Natural killer cell treated with Interleukin-12 subunit alpha and Interleukin-12 subunit beta and Interleukin-15 and Interleukin-18, amount 100 ng/mL, for 72 hours (primary cell): Measurements from ENCODE around the gene FIBP. TPM values are rescaled to one million over a fixed set of nuclear protein-coding genes. Genes with fewer than 3 reads are reported as not detected.

Experiments
- ATAC-seq, 2 donors: fragments of 150-1000 bp; cut with Tn5 transposase in 1 of 2; sonication (Bioruptor Pico), chemical (Tn5 transposase) in 1 of 2; 2 replicates each; pipeline ENCODE4 v1.10.0; 2021
- DNase-seq: peaks from one replicate; pipeline ENCODE4 v3.0.0; 2022; ENCODE audit warnings: low spot score
- H3K27ac Mint-ChIP-seq, 2 donors: 1 replicate in 1 of 2; 2 replicates in 1 of 2; pipeline ENCODE4 v1.8.0; 2022; ENCODE audit warnings: mixed read lengths in 2 of 2, mild to moderate bottlenecking in 1 of 2, moderate library complexity in 1 of 2
- H3K27me3 Mint-ChIP-seq, 2 donors: 1 replicate in 1 of 2; 2 replicates in 1 of 2; pipeline ENCODE4 v1.8.0; 2022; ENCODE audit warnings: mixed read lengths in 2 of 2
- H3K36me3 Mint-ChIP-seq: one replicate; pipeline ENCODE4 v1.8.0; 2022; ENCODE audit warnings: mixed read lengths
- H3K4me1 Mint-ChIP-seq, 2 donors: 1 replicate in 1 of 2; 2 replicates in 1 of 2; pipeline ENCODE4 v1.8.0; 2022; ENCODE audit warnings: low read depth in 2 of 2, mixed read lengths in 2 of 2, mild to moderate bottlenecking in 1 of 2
- H3K4me3 Mint-ChIP-seq: one replicate; pipeline ENCODE4 v1.8.0; 2022; ENCODE audit warnings: mixed read lengths
- H3K9me3 Mint-ChIP-seq: 2 replicates; pipeline ENCODE4 v1.8.0; 2022; ENCODE audit warnings: mixed read lengths
- total RNA-seq, 2 donors: library from RNA; stranded (reverse); gene quantifications; one replicate each; pipeline ENCODE4 v1.2.3, GENCODE V29; 2022

FIBP gene
- total RNA-seq, 2 donors from 2014 or later, result 76.6 to 157 TPM

DNA sequence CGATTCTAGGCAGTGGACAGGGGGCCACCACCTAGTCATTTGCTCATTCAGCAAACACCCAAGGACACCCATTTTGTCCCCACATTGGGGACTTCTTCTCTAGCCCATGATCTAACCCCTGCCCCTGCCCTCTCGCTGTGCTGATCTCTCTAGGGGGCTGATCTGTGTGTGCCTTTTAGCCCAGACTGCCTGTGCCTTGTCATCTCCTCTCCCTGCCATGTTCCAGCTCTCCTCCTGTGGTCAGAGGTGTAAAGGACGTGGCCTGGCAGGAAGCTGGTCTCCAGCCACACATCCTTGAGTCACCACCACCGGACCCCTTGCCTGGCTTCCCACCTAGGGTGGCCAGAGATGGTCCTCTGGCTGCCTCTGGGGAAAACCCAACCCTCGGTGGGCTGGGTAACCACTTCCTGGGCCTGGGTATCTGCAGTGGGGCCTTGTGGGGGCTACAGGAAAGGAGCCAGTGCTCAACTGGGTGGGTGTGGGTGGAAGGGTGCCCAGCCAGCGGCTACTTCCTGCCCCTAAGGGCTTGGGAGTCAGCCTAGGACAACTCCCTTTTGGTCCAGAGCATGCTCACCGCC, 7.3 kb downstream of the FIBP start:
- Mint-ChIP-seq H3K36me3 (no peaks in the 10 kb centered on the region), H3K27ac (peak overlapping the region; percentile 98), H3K27me3 (no peaks in the 10 kb centered on the region), H3K9me3 (no peaks in the 10 kb centered on the region), H3K4me1 (peaks cover 45 to 66% of the 10 kb centered on the region in 2 donors), H3K4me3 (peak overlapping the region; percentile 88)
- peak; percentile 85 for DNase-seq
- peak; percentile 75 to 77 for ATAC-seq

GRCh38 chr11:65880027-65880426, 8.2 kb downstream of the FIBP start:
- Mint-ChIP-seq H3K27me3 (no peaks in the 10 kb centered on the region), H3K4me1 (peaks cover 45 to 64% of the 10 kb centered on the region in 2 donors), H3K4me3 (peak overlapping the region; percentile 88), H3K36me3 (no peaks in the 10 kb centered on the region), H3K9me3 (no peaks in the 10 kb centered on the region), H3K27ac (peak overlapping the region; percentile 98)
- ATAC-seq (no peak), DNase-seq (no peak)

GRCh38 chr11:65879617-65880016, 8.7 kb downstream of the FIBP start, which contains the start of gene CTSW:
CTSW (plus strand) TSS chr11:65879837; CDS start chr11:65879855, 18 bp downstream.
- Mint-ChIP-seq H3K9me3 (no peaks in the 10 kb centered on the region), H3K27me3 (no peaks in the 10 kb centered on the region), H3K27ac (peak within 1 kb of the TSS; percentile 98), H3K4me3 (peak within 1 kb of the TSS; percentile 88), H3K4me1 (peaks cover 41 to 61% of the 10 kb centered on the region in 2 donors), H3K36me3 (no peaks in the 10 kb centered on the region)
- ATAC-seq, result peak; percentile 50 to 79
- peak; percentile 78 for DNase-seq

DNA sequence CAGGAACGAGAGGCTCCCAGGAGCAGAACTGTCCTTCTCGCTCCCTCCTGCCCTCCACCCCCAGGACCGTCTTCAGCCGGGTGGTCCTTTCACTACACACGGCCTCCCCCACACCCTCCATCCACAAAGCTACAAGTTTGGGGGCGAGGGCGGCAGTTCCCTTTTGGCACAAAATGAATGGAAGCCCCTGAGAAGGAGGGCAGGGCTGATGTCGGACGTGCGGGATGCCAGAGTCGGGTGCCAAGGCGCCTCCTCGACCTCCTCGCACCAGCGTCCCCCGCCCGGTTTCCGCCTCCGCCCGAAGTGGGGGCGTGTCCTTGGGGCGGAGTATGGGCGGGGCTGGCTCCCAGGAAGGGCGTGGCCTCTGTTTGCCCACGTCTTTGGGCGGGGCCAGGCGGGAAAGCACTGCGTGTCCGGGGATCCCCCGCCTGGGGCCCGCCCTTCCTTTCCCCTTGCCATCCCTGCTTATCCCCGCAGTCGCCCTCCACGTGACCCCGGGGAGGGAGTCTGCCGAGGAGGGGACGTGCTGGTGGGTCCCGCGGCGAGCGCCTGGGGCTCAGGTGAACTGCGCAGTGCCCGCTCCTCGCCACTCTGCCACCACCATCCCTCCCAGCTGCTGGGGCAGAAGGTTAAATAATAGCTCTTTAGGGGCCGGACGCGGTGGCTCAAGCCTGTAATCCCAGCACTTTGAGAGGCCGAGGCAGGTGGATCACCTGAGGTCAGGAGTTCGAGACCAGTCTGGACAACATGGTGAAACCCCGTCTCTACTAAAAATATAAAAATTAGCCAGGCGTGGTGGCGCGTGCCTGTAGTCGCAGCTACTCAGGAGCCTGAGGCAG, 14.7 kb downstream of the FIBP start:
- Mint-ChIP-seq H3K27ac (peak overlapping the region; percentile 79 to 91), H3K4me3 (peak overlapping the region; percentile 94), H3K36me3 (no peaks in the 10 kb centered on the region), H3K4me1 (peaks cover 27 to 37% of the 10 kb centered on the region in 2 donors), H3K9me3 (no peaks in the 10 kb centered on the region), H3K27me3 (no peaks in the 10 kb centered on the region)
- peak; percentile 93 to 97 for ATAC-seq
- DNase-seq, result peak; percentile 96

DNA sequence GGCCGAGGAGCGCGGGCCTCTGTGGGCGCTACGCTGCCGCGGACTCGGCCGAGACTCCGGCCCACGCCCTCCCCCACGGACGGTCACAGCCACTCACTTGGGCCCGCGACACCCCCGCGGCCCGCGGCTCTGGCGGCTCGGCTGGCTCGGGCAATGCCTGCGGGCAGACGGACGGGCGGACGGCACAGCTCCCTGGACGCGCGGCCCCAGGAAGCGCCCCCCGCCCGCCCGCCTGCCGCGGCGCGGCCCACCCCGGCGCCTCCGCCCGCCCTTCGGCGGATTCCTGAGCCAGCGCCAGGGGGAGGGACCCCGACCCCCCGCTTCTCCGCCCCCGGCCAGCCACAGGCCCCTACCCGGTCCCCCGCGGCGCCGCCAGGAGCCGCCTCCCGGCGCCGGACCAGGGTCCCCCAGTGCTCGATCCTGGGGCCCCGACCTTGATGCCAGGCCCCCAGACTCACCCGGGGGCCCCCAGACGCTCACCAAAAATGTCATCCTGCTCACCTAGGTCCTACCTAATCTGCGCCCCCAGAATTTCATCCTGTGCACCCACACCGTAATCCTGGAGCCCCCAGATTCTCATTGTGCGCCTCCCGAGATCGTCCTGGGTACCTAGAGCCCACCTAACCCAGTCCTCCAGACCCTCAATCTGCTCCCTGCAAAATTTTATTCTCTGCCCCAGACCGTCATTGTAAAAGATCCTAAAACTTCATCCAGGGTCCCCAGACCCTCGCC, 15.5 kb downstream of the FIBP start, which contains the start of gene EFEMP2:
EFEMP2 (minus strand) TSS at position 215 of the 732 bp plus-strand sequence. CDS start 446 bp downstream, outside the sequence.
- Mint-ChIP-seq H3K27me3 (no peaks in the 10 kb centered on the region), H3K36me3 (no peaks in the 10 kb centered on the region), H3K9me3 (no peaks in the 10 kb centered on the region), H3K4me1 (peaks cover 22 to 29% of the 10 kb centered on the region in 2 donors), H3K27ac (peak within 1 kb of the TSS; percentile 79 to 91), H3K4me3 (peak within 1 kb of the TSS; percentile 94)
- peak; percentile 1 to 46 for ATAC-seq
- no peak for DNase-seq

DNA sequence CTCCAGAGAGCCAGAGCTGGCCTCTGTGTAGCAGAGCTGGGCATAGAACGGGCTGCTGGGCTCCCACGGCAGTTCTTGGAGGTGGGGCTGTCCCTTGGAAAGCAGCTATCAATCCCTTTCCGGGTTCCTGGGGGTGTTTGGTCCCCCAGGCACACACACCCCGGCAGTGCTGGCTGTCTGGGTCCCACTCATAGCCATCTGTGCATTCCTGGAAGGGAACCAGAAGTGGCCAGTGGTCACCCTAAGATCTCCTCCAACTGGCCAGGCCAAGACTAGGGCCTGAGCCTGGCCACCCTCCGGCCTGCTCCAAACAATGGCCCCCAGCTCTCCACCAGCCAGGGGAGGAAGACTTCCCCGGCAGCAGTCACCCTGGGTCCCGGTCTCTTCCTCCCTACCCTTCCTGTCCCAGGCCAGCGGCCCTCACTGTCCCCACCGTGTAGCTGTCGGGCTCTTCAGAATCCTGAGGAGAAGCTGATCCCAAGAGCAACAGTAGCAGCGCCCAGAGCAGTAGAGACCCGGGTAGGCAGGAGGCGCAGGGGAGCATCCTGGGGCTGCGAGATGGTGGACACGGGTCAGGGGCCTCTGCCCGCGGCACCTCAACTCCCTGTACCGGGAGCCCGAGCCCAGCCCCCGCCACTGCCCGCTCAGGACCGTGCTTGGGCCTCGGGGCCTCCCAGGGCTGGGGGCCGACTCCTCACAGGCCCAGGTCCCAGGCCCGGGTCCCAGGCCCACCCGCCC, 16.3 kb downstream of the FIBP start:
- Mint-ChIP-seq H3K9me3 (no peaks in the 10 kb centered on the region), H3K27ac (peak overlapping the region in 1 of 2 donors; percentile 21), H3K4me3 (peak overlapping the region; percentile 36), H3K27me3 (no peaks in the 10 kb centered on the region), H3K4me1 (peaks cover 26% of the 10 kb centered on the region in 2 donors), H3K36me3 (no peaks in the 10 kb centered on the region)
- no peak for ATAC-seq
- DNase-seq, result no peak

DNA sequence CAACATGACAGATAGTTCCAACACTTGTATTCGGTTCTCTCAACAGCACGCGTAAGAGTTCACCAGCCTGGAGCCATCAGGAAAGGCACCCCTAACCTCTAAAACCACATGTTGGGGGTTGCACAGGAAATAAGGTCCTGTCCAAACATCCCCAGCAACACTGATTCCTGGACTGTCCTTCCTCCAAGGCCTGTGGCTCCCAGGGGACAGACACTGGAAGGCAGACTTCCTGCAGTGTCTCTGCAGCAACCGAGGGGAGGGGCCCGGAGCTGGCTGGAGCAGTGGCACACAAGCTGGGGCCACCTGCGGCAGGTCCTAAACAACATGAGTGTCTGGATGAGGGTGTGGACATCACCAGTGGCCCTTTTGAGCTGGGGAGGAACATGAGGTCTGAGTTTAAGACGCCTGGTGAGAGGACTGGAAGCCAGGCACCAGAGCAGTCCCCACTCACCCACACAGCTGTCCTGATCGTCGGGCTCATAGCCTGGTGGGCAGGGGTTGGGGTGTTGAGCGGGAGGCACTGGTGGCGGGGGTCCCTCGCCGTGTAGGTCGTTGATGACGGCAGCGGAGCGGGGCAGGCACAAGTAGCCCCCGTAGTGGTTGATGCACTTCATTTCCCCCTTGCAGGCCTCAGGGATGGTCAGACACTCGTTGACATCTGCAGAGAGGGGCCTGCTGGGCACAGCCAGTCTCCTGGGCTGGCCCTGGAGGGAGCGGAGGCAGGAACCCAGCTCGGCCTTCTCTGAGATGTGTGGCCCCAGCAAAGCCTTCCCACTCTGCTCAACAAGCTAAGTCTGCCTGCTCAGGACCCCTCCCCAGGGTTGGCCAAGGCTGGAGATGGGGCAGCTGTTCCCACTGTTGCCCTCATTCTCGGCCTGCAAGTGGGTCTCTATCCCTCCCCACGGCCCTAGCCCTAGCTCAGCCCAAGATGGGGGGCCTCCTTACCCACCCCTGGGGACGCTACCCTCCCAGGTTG, 17.3 kb downstream of the FIBP start:
- H3K4me1 Mint-ChIP-seq, result peaks cover 23 to 26% of the 10 kb centered on the region in 2 donors
- H3K9me3 Mint-ChIP-seq, result no peaks in the 10 kb centered on the region
- ATAC-seq (no peak), DNase-seq (no peak)
- H3K36me3 Mint-ChIP-seq, result no peaks in the 10 kb centered on the region
- H3K27ac Mint-ChIP-seq, result peak overlapping the region; percentile 12 to 33
- peak overlapping the region; percentile 49 for H3K4me3 Mint-ChIP-seq
- no peaks in the 10 kb centered on the region for H3K27me3 Mint-ChIP-seq

- Mint-ChIP-seq H3K4me1 (peaks cover 23 to 26% of the 10 kb centered on the region in 2 donors), H3K27ac (peak overlapping the region; percentile 12 to 33), H3K4me3 (peak overlapping the region; percentile 49), H3K9me3 (no peaks in the 10 kb centered on the region), H3K36me3 (no peaks in the 10 kb centered on the region), H3K27me3 (no peaks in the 10 kb centered on the region)
- no peak for ATAC-seq
- no peak for DNase-seq
Observed at GRCh38 chr11:65870307-65870658, 18.0 kb downstream of the FIBP start.

- H3K36me3 Mint-ChIP-seq, result no peaks in the 10 kb centered on the region
- H3K27ac Mint-ChIP-seq, result peak overlapping the region in 1 of 2 donors; percentile 21
- H3K9me3 Mint-ChIP-seq, result no peaks in the 10 kb centered on the region
- no peaks in the 10 kb centered on the region for H3K27me3 Mint-ChIP-seq
- peaks cover 23 to 26% of the 10 kb centered on the region in 2 donors for H3K4me1 Mint-ChIP-seq
- H3K4me3 Mint-ChIP-seq, result peak overlapping the region; percentile 12
- ATAC-seq (no peak), DNase-seq (no peak)
Observed at GRCh38 chr11:65869643-65870306, 18.5 kb downstream of the FIBP start.

DNA sequence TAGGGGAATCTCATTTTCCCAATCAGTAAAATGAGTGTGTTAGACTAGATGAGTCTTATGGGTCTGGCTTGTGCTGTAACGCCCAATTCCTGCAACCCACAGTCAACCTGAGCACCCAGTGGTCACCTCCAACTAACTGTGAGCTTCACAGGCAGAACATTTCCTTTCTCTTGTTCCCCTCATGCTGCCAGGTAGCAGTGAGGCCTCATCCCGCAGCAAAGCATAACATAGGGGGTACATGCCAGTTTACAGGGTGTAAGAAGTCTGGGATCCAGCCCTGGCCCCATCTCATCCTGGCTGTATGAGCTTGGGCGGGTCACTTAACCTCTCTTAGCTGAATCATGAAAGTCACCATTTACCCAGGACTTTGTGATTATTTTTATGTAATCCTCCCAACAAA, 19.4 kb downstream of the FIBP start:
- ATAC-seq, result no peak
- Mint-ChIP-seq H3K27ac (no peak overlapping the region), H3K36me3 (no peaks in the 10 kb centered on the region), H3K9me3 (no peaks in the 10 kb centered on the region), H3K4me1 (peaks cover 23 to 26% of the 10 kb centered on the region in 2 donors), H3K4me3 (no peak overlapping the region), H3K27me3 (no peaks in the 10 kb centered on the region)
- DNase-seq, result no peak

- Mint-ChIP-seq H3K27ac (no peak overlapping the region), H3K4me3 (no peak overlapping the region), H3K9me3 (no peaks in the 10 kb centered on the region), H3K4me1 (peaks cover 24% of the 10 kb centered on the region in 2 donors), H3K27me3 (no peaks in the 10 kb centered on the region), H3K36me3 (no peaks in the 10 kb centered on the region)
- ATAC-seq, result no peak
- DNase-seq, result peak; percentile 35
Observed at GRCh38 chr11:65868076-65868667, 20.1 kb downstream of the FIBP start.
